Karpas-422 (cell line): ENCODE data around the gene LACRT. TPM values are rescaled to one million over a fixed set of nuclear protein-coding genes. Genes with fewer than 3 reads are reported as not detected.

Experiments
- DNase-seq: peaks from one replicate; pipeline ENCODE4 v3.0.0-alpha.2; 2015
- H2AFZ ChIP-seq: fragments of 200-600 bp; sonication (generic); 2 replicates; pipeline ENCODE4 v1.6.1; 2014; ENCODE audit warnings: antibody characterized with exemption, low read length, mixed read lengths
- H3K27ac ChIP-seq: fragments of 200-600 bp; sonication (generic); 2 replicates; pipeline ENCODE4 v1.5.1; 2014; ENCODE audit warnings: mild to moderate bottlenecking, low read length, moderate library complexity
- H3K27me3 ChIP-seq: fragments of 200-600 bp; sonication (generic); 2 replicates; pipeline ENCODE4 v1.6.1; 2014; ENCODE audit warnings: low read length, mixed read lengths
- H3K36me3 ChIP-seq: fragments of 200-600 bp; sonication (generic); 2 replicates; pipeline ENCODE4 v1.6.1; 2014; ENCODE audit warnings: low read length, mixed read lengths; ENCODE audit not compliant: insufficient read depth
- H3K4me1 ChIP-seq: fragments of 200-600 bp; sonication (generic); 2 replicates; pipeline ENCODE4 v1.6.1; 2014; ENCODE audit warnings: mild to moderate bottlenecking, low read length, mixed read lengths
- H3K4me2 ChIP-seq: fragments of 200-600 bp; sonication (generic); 2 replicates; pipeline ENCODE4 v1.6.1; 2014; ENCODE audit warnings: low read length, low read depth, mild to moderate bottlenecking; ENCODE audit not compliant: poor library complexity, severe bottlenecking
- H3K4me3 ChIP-seq: fragments of 200-600 bp; sonication (generic); 2 replicates; pipeline ENCODE4 v1.5.1; 2014; ENCODE audit warnings: mild to moderate bottlenecking, antibody characterized with exemption, low read length, mixed read lengths
- H3K79me2 ChIP-seq: fragments of 200-600 bp; sonication (generic); 2 replicates; pipeline ENCODE4 v1.6.1; 2014; ENCODE audit warnings: mild to moderate bottlenecking, low read length, mixed read lengths
- H3K9ac ChIP-seq: fragments of 200-600 bp; sonication (generic); 2 replicates; pipeline ENCODE4 v1.6.0; 2014; ENCODE audit warnings: low read length
- H3K9me2 ChIP-seq: fragments of 200-600 bp; sonication (generic), shearing (Covaris generic); replicated peaks from 2 replicates; pipeline ENCODE4 v1.6.0; 2014; ENCODE audit warnings: mild to moderate bottlenecking, low read length, moderate library complexity; ENCODE audit not compliant: insufficient read depth
- H3K9me3 ChIP-seq: fragments of 300-700, 200-600 bp; sonication (generic); 2 replicates; pipeline ENCODE4 v1.6.1; 2014; ENCODE audit warnings: low read length, mixed read lengths
- H4K20me1 ChIP-seq: fragments of 200-600 bp; sonication (generic); 2 replicates; pipeline ENCODE4 v1.6.1; 2014; ENCODE audit warnings: mild to moderate bottlenecking, antibody characterized with exemption, low read length, low read depth; ENCODE audit not compliant: insufficient read depth
- total RNA-seq: library from RNA; depleted of rRNA; stranded (reverse); fragments of >200 nt; shearing (Covaris generic); gene quantifications from 2 replicates; pipeline ENCODE4 v1.2.3, GENCODE V29; 2014; ENCODE audit warnings: low replicate concordance

Gene LACRT
- total RNA-seq, 1 experiment from 2014 or later: not detected

DNA sequence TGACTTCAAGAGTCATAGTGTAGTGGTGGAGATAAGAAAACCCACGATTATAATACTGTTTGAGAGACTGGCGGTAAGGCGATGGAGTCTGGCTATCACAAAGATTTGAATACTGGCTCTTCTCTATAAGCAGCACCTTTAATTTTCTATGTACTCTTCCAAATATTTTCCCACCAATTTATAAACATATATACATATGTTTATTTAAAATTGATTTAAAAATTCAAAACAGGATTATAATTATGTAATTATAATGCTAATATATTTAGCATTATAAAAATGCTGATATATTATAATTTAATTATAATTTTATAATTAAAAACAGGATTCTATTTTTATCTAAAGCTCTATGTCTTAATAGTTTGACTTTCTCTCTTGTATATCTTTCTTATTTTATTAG is 28.9 kb upstream of the LACRT start:
- H3K4me3 ChIP-seq: no peak overlapping the region
- H3K27me3 ChIP-seq: no peaks in the 10 kb centered on the region
- no peaks in the 10 kb centered on the region for H3K9me3 ChIP-seq
- no peaks in the 10 kb centered on the region for H3K36me3 ChIP-seq
- H3K4me1 ChIP-seq: no peaks in the 10 kb centered on the region
- H2AFZ ChIP-seq: no peak overlapping the region
- H3K4me2 ChIP-seq: no peak overlapping the region
- H3K9me2 ChIP-seq: no peaks in the 10 kb centered on the region
- DNase-seq: no peak
- H3K9ac ChIP-seq: no peak overlapping the region
- H3K27ac ChIP-seq: no peak overlapping the region
- no peaks in the 10 kb centered on the region for H3K79me2 ChIP-seq
- no peaks in the 10 kb centered on the region for H4K20me1 ChIP-seq

GRCh38 chr12:54662026-54662425 is 27.3 kb upstream of the LACRT start:
- H3K4me1 ChIP-seq: no peaks in the 10 kb centered on the region
- no peaks in the 10 kb centered on the region for H3K9me3 ChIP-seq
- no peak overlapping the region for H3K4me2 ChIP-seq

DNA sequence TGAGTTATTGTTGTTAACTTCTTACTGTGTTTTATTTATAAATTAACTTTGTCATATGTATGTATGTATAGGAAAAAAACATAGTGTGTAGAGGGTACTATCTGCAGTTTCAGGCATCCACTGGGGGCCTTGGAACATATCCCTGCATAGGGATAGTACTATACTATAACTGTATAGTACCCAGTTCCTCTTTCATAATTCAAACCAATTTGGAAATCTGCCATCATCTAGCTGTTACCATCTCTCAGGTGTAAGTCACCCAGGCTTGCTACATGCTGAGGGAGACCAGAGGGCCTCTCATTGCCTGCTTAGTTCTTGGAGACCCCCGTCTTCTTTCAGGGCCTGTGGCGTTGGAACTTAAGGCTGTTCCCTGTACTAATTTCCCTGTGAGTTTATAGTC is 26.4 kb upstream of the LACRT start:
- Histone ChIP-seq H2AFZ (no peak overlapping the region), H3K27ac (no peak overlapping the region), H3K36me3 (no peaks in the 10 kb centered on the region), H3K79me2 (no peaks in the 10 kb centered on the region), H4K20me1 (no peaks in the 10 kb centered on the region), H3K4me1 (no peaks in the 10 kb centered on the region), H3K4me3 (no peak overlapping the region), H3K4me2 (no peak overlapping the region), H3K9me2 (no peaks in the 10 kb centered on the region), H3K9ac (no peak overlapping the region), H3K9me3 (no peaks in the 10 kb centered on the region), H3K27me3 (no peaks in the 10 kb centered on the region)
- peak; percentile 50 for DNase-seq

More at GRCh38 chr12:54662026-54662425, 27.3 kb upstream of the LACRT start:
- no peak overlapping the region for H3K9ac ChIP-seq
- no peaks in the 10 kb centered on the region for H3K79me2 ChIP-seq
- peak; percentile 4 for DNase-seq
- H3K9me2 ChIP-seq: no peaks in the 10 kb centered on the region
- H3K36me3 ChIP-seq: no peaks in the 10 kb centered on the region
- H3K27me3 ChIP-seq: no peaks in the 10 kb centered on the region
- no peak overlapping the region for H3K27ac ChIP-seq
- H3K4me3 ChIP-seq: no peak overlapping the region
- H2AFZ ChIP-seq: no peak overlapping the region
- no peaks in the 10 kb centered on the region for H4K20me1 ChIP-seq

GRCh38 chr12:54660320-54660962 is 25.7 kb upstream of the LACRT start:
- no peak overlapping the region for H3K4me3 ChIP-seq
- no peaks in the 10 kb centered on the region for H4K20me1 ChIP-seq
- H2AFZ ChIP-seq: no peak overlapping the region
- H3K4me2 ChIP-seq: no peak overlapping the region
- H3K36me3 ChIP-seq: no peaks in the 10 kb centered on the region
- no peaks in the 10 kb centered on the region for H3K9me2 ChIP-seq
- H3K9me3 ChIP-seq: no peaks in the 10 kb centered on the region
- H3K79me2 ChIP-seq: no peaks in the 10 kb centered on the region
- H3K27me3 ChIP-seq: no peaks in the 10 kb centered on the region
- no peak overlapping the region for H3K9ac ChIP-seq
- no peaks in the 10 kb centered on the region for H3K4me1 ChIP-seq
- no peak overlapping the region for H3K27ac ChIP-seq
- peak; percentile 25 for DNase-seq

- DNase-seq: peak; percentile 88
- H4K20me1 ChIP-seq: no peaks in the 10 kb centered on the region
- no peak overlapping the region for H3K27ac ChIP-seq
- H3K4me3 ChIP-seq: no peak overlapping the region
- H3K9ac ChIP-seq: no peak overlapping the region
- no peak overlapping the region for H2AFZ ChIP-seq
- no peaks in the 10 kb centered on the region for H3K4me1 ChIP-seq
- no peaks in the 10 kb centered on the region for H3K36me3 ChIP-seq
- no peaks in the 10 kb centered on the region for H3K9me3 ChIP-seq
- no peaks in the 10 kb centered on the region for H3K79me2 ChIP-seq
- H3K4me2 ChIP-seq: no peak overlapping the region
- no peaks in the 10 kb centered on the region for H3K27me3 ChIP-seq
- H3K9me2 ChIP-seq: no peaks in the 10 kb centered on the region
Measured at GRCh38 chr12:54658306-54659264, 23.9 kb upstream of the LACRT start.

DNA sequence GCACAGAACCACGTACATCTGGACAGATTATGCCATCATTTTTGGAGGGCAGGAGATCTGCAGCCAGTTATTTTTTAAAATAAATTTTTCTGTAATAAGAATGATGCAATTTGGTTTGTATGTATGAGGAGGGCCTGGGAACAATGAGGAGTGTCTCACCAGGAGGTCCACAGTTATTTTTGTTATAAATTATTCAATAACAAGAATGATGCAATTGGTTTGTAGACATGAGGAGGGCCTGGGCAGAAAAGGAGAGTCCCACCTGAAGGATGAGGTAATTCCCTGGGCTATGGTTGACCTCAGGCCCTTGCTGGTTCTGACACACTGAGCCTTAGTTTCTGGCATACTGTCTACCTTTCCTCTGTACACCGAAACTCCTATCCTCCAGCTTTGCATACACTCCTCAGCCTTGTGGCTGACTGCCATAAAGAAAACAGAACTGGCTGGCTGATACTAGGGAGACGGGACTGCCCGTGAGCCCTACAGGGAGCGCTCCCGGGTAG is 22.5 kb upstream of the LACRT start:
- H3K4me1 ChIP-seq: no peaks in the 10 kb centered on the region

DNA sequence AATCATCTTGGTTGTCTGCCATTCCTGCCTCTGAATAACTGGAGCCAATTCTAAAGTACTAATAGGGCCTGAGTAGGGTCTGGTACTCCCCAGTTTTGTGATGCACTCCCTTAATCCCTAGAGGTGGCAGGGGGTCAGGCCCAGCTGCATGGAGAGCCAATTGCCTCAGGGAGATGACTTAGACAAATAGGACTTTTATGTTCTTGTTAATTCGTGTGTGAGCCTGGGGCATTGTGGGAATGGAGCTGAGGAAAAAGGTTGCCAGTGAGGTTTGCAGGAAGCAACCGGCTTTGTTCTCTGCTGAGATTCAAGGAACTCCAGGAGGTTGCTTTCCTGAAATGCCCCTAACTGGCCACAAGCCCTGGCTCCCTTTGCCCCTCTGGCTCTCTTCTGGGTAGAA is 20.2 kb upstream of the LACRT start:
- H2AFZ ChIP-seq: no peak overlapping the region
- no peaks in the 10 kb centered on the region for H3K27me3 ChIP-seq
- H3K4me3 ChIP-seq: no peak overlapping the region
- H3K9me2 ChIP-seq: no peaks in the 10 kb centered on the region
- H3K79me2 ChIP-seq: no peaks in the 10 kb centered on the region
- no peaks in the 10 kb centered on the region for H4K20me1 ChIP-seq
- H3K36me3 ChIP-seq: no peaks in the 10 kb centered on the region
- no peaks in the 10 kb centered on the region for H3K9me3 ChIP-seq
- no peak for DNase-seq
- no peaks in the 10 kb centered on the region for H3K4me1 ChIP-seq
- H3K4me2 ChIP-seq: no peak overlapping the region
- no peak overlapping the region for H3K27ac ChIP-seq
- H3K9ac ChIP-seq: no peak overlapping the region

More for the DNA sequence above, 22.5 kb upstream of the LACRT start:
- Histone ChIP-seq H3K4me2 (no peak overlapping the region), H2AFZ (no peak overlapping the region), H3K79me2 (no peaks in the 10 kb centered on the region), H3K4me3 (no peak overlapping the region), H3K9me2 (no peaks in the 10 kb centered on the region), H3K9me3 (no peaks in the 10 kb centered on the region), H3K27me3 (no peaks in the 10 kb centered on the region), H3K36me3 (no peaks in the 10 kb centered on the region), H3K9ac (no peak overlapping the region), H3K27ac (no peak overlapping the region), H4K20me1 (no peaks in the 10 kb centered on the region)
- no peak for DNase-seq

- no peak overlapping the region for H2AFZ ChIP-seq
- no peaks in the 10 kb centered on the region for H3K79me2 ChIP-seq
- H3K9ac ChIP-seq: no peak overlapping the region
- H3K4me3 ChIP-seq: no peak overlapping the region
- no peaks in the 10 kb centered on the region for H3K36me3 ChIP-seq
- H3K4me1 ChIP-seq: no peaks in the 10 kb centered on the region
- no peaks in the 10 kb centered on the region for H4K20me1 ChIP-seq
- no peak for DNase-seq
- H3K4me2 ChIP-seq: no peak overlapping the region
- no peak overlapping the region for H3K27ac ChIP-seq
- H3K9me2 ChIP-seq: no peaks in the 10 kb centered on the region
- H3K27me3 ChIP-seq: no peaks in the 10 kb centered on the region
- no peaks in the 10 kb centered on the region for H3K9me3 ChIP-seq
Measured at GRCh38 chr12:54653025-54653424, 18.3 kb upstream of the LACRT start.
